ENCODE data around the gene BEND5.

Gene BEND5

DNA sequence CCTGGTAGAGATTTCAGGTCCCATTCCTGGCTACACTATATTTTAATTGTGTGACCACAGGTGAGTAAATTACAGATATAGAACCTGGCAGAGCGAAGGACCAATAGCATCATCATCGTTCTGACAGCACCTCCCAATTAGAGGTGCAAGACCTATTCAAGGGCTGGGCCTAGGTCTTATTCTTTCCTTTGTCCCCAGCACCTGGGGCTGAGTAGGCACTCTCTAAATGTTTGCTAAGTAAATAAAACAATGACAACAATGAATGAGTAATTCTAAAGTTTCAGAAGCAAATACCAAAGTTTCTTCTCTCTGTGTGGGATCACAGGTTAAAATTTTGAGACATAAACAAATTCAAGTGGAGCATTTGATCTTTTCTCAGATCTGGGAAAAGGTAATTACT lies 32.7 kb downstream of the BEND5 start:
- no peaks in the 10 kb centered on the region for H3K4me1 ChIP-seq (ENCODE audit: control insufficient read depth, insufficient read depth, low read length)
- no peaks in the 10 kb centered on the region for H3K27me3 ChIP-seq (ENCODE audit: control insufficient read depth, insufficient read depth, low read length)
- no peaks in the 10 kb centered on the region for H3K9me3 ChIP-seq (ENCODE audit: control insufficient read depth, insufficient read depth, low read length)
- no peak overlapping the region for H3K4me3 ChIP-seq (ENCODE audit: low read length)
- DNase-seq (ENCODE audit: low read depth, low spot score): no peak
- WGBS (ENCODE audit: insufficient coverage, insufficient read length): no CpG with 5 or more reads among the region's 2 CpGs
- no peaks in the 10 kb centered on the region for H3K36me3 ChIP-seq (ENCODE audit: control insufficient read depth, insufficient read depth, low read length)
- H3K27ac ChIP-seq (ENCODE audit: low read length): no peak overlapping the region

GRCh38 chr1:48743480-48743879 lies 33.2 kb downstream of the BEND5 start:
- H3K9me3 ChIP-seq (ENCODE audit: control insufficient read depth, insufficient read depth, low read length): no peaks in the 10 kb centered on the region
- no peaks in the 10 kb centered on the region for H3K36me3 ChIP-seq (ENCODE audit: control insufficient read depth, insufficient read depth, low read length)

GRCh38 chr1:48741380-48741779 lies 35.3 kb downstream of the BEND5 start:
- Histone ChIP-seq H3K4me1 (ENCODE audit: control insufficient read depth, insufficient read depth, low read length) (no peaks in the 10 kb centered on the region), H3K9me3 (ENCODE audit: control insufficient read depth, insufficient read depth, low read length) (no peaks in the 10 kb centered on the region), H3K27me3 (ENCODE audit: control insufficient read depth, insufficient read depth, low read length) (no peaks in the 10 kb centered on the region), H3K27ac (ENCODE audit: low read length) (no peak overlapping the region), H3K36me3 (ENCODE audit: control insufficient read depth, insufficient read depth, low read length) (no peaks in the 10 kb centered on the region), H3K4me3 (ENCODE audit: low read length) (no peak overlapping the region)
- whole genome bisulfite sequencing (ENCODE audit: insufficient coverage, insufficient read length): no CpG with 5 or more reads among the region's 7 CpGs
- DNase-seq (ENCODE audit: low read depth, low spot score): no peak

More at GRCh38 chr1:48743480-48743879, 33.2 kb downstream of the BEND5 start:
- Histone ChIP-seq H3K27ac (ENCODE audit: low read length) (no peak overlapping the region), H3K27me3 (ENCODE audit: control insufficient read depth, insufficient read depth, low read length) (no peaks in the 10 kb centered on the region), H3K4me1 (ENCODE audit: control insufficient read depth, insufficient read depth, low read length) (no peaks in the 10 kb centered on the region), H3K4me3 (ENCODE audit: low read length) (no peak overlapping the region)
- DNase-seq (ENCODE audit: low read depth, low spot score): no peak

- no CpG with 5 or more reads among the region's 3 CpGs for WGBS (ENCODE audit: insufficient coverage, insufficient read length)
- no peaks in the 10 kb centered on the region for H3K36me3 ChIP-seq (ENCODE audit: control insufficient read depth, insufficient read depth, low read length)
Measured at GRCh38 chr1:48740621-48741020, 36.1 kb downstream of the BEND5 start.

DNA sequence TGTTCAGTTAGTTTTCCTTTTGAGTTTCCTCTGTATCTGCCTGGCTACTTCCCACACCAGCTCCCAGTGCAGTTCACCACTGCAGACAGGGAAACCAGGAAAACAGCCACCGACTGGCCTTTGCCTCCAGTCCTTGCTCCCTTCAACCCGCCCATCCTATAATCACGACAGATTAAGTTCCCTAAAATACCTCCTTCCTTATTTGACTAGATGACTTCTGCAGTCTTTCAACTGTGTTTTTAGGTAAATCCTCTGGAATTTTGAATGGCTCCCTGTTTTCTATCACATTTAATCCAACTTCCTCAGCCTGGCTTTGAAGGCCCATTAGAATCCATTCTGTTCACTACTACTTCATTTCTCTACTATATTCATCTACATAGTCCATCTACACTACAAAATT lies 37.6 kb downstream of the BEND5 start:
- H3K27ac ChIP-seq (ENCODE audit: low read length): no peak overlapping the region
- no peaks in the 10 kb centered on the region for H3K27me3 ChIP-seq (ENCODE audit: control insufficient read depth, insufficient read depth, low read length)
- WGBS (ENCODE audit: insufficient coverage, insufficient read length): no CpG with 5 or more reads among the region's 3 CpGs
- H3K4me3 ChIP-seq (ENCODE audit: low read length): no peak overlapping the region
- H3K36me3 ChIP-seq (ENCODE audit: control insufficient read depth, insufficient read depth, low read length): 0 out of 2 replicates have a peak, but pooled peaks cover 3% of the 10 kb centered on the region
- no peak for DNase-seq (ENCODE audit: low read depth, low spot score)
- no peaks in the 10 kb centered on the region for H3K9me3 ChIP-seq (ENCODE audit: control insufficient read depth, insufficient read depth, low read length)
- H3K4me1 ChIP-seq (ENCODE audit: control insufficient read depth, insufficient read depth, low read length): no peaks in the 10 kb centered on the region

More at GRCh38 chr1:48740621-48741020, 36.1 kb downstream of the BEND5 start:
- H3K27me3 ChIP-seq (ENCODE audit: control insufficient read depth, insufficient read depth, low read length): no peaks in the 10 kb centered on the region
- no peak overlapping the region for H3K27ac ChIP-seq (ENCODE audit: low read length)
- H3K9me3 ChIP-seq (ENCODE audit: control insufficient read depth, insufficient read depth, low read length): no peaks in the 10 kb centered on the region
- DNase-seq (ENCODE audit: low read depth, low spot score): no peak
- H3K4me1 ChIP-seq (ENCODE audit: control insufficient read depth, insufficient read depth, low read length): no peaks in the 10 kb centered on the region
- H3K4me3 ChIP-seq (ENCODE audit: low read length): no peak overlapping the region

- Histone ChIP-seq H3K27ac (ENCODE audit: low read length) (no peak overlapping the region), H3K9me3 (ENCODE audit: control insufficient read depth, insufficient read depth, low read length) (no peaks in the 10 kb centered on the region), H3K27me3 (ENCODE audit: control insufficient read depth, insufficient read depth, low read length) (no peaks in the 10 kb centered on the region), H3K36me3 (ENCODE audit: control insufficient read depth, insufficient read depth, low read length) (0 out of 2 replicates have a peak, but pooled peaks cover 3% of the 10 kb centered on the region), H3K4me1 (ENCODE audit: control insufficient read depth, insufficient read depth, low read length) (no peaks in the 10 kb centered on the region), H3K4me3 (ENCODE audit: low read length) (no peak overlapping the region)
- no peak for DNase-seq (ENCODE audit: low read depth, low spot score)
- no CpG with 5 or more reads among the region's 4 CpGs for WGBS (ENCODE audit: insufficient coverage, insufficient read length)
Measured at GRCh38 chr1:48738356-48738755, 38.3 kb downstream of the BEND5 start.

DNA sequence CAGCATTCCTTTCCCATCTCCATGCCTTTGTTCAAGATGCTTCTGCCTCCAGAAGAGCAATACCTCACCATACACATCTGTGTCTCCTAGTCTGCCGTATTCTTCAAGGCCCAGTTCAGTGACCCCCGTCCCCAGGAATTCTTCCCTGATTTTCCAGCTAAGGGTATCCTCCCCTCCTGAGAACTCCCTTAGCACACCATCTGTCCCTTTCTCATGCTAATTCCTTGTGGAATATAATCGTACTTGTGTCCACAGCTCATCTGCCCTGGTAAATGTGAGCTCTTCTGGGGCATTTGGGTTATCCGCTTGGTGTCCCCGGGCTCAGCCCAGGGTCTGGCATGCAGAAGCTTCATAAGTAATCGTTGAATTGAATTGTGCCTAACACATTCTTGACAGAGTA lies 40.9 kb downstream of the BEND5 start:
- H3K4me3 ChIP-seq (ENCODE audit: low read length): no peak overlapping the region
- H3K36me3 ChIP-seq (ENCODE audit: control insufficient read depth, insufficient read depth, low read length): 0 out of 2 replicates have a peak, but pooled peaks cover 3% of the 10 kb centered on the region
- H3K27ac ChIP-seq (ENCODE audit: low read length): no peak overlapping the region
- H3K9me3 ChIP-seq (ENCODE audit: control insufficient read depth, insufficient read depth, low read length): no peaks in the 10 kb centered on the region
- DNase-seq (ENCODE audit: low read depth, low spot score): no peak
- no peaks in the 10 kb centered on the region for H3K4me1 ChIP-seq (ENCODE audit: control insufficient read depth, insufficient read depth, low read length)
- no CpG with 5 or more reads among the region's 6 CpGs for WGBS (ENCODE audit: insufficient coverage, insufficient read length)
- H3K27me3 ChIP-seq (ENCODE audit: control insufficient read depth, insufficient read depth, low read length): no peaks in the 10 kb centered on the region

DNA sequence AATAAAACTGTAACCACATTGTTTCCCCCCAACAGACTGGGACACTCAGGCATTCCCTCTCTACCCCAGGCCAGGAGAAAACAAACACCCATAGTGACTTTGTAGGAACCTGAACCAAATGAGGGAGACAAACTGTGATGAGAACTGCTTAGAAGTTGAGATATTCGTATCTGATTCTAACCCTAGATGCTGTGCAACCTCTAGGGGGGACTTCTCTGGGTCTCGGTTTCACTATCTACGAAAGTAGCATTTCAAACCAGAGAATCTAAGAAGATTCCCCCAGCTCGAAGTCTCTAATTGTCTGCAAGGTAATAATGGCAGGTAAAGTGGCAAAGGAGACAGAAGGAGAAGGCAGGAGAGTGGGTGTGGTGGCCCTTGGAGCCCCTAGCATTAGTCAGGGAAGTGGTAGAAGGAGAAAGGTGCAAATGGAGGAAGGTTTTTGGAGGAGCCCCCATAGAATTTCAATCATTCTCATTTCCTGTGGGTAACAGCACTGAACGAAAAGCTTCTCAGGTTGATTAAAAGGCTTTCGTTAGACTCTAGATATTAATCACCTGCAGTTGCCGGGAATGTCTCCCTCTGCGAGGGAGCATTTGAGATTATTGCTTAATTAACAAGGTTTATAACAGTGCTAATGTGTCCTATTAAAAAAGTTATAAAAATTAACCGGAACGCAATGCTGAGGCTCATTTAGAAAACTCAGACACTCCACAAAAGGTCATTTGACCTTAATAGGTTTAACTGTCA lies 46.4 kb downstream of the BEND5 start:
- H3K36me3 ChIP-seq (ENCODE audit: control insufficient read depth, insufficient read depth, low read length): 0 out of 2 replicates have a peak, but pooled peaks cover 3% of the 10 kb centered on the region
- no CpG with 5 or more reads among the region's 10 CpGs for WGBS (ENCODE audit: insufficient coverage, insufficient read length)
- no peaks in the 10 kb centered on the region for H3K27me3 ChIP-seq (ENCODE audit: control insufficient read depth, insufficient read depth, low read length)
- no peaks in the 10 kb centered on the region for H3K9me3 ChIP-seq (ENCODE audit: control insufficient read depth, insufficient read depth, low read length)
- H3K4me1 ChIP-seq (ENCODE audit: control insufficient read depth, insufficient read depth, low read length): no peaks in the 10 kb centered on the region
- no peak for DNase-seq (ENCODE audit: low read depth, low spot score)
- H3K4me3 ChIP-seq (ENCODE audit: low read length): no peak overlapping the region
- no peak overlapping the region for H3K27ac ChIP-seq (ENCODE audit: low read length)

DNA sequence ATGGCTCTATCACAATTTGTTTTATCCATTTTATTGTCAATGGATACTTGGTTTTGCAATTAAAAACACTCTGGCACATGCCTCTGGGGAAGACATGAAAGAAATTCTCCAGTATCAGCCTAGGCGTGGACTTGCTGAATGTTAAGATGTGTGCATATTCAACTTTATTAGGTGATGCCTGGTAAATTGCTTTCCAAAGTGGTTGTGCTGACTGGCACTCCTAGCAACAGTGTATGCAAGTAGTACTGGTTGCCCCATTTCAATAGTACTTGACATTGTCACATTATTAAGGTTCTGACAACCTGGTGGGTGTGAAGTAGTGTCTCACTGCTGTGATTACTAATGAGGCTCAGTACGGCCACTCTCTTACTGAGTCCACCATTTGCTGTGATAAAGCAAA lies 48.1 kb downstream of the BEND5 start:
- no peaks in the 10 kb centered on the region for H3K27me3 ChIP-seq (ENCODE audit: control insufficient read depth, insufficient read depth, low read length)
- WGBS (ENCODE audit: insufficient coverage, insufficient read length): no CpG with 5 or more reads among the region's 2 CpGs
- no peaks in the 10 kb centered on the region for H3K36me3 ChIP-seq (ENCODE audit: control insufficient read depth, insufficient read depth, low read length)
- no peak overlapping the region for H3K4me3 ChIP-seq (ENCODE audit: low read length)
- DNase-seq (ENCODE audit: low read depth, low spot score): no peak
- no peaks in the 10 kb centered on the region for H3K4me1 ChIP-seq (ENCODE audit: control insufficient read depth, insufficient read depth, low read length)
- no peak overlapping the region for H3K27ac ChIP-seq (ENCODE audit: low read length)
- H3K9me3 ChIP-seq (ENCODE audit: control insufficient read depth, insufficient read depth, low read length): no peaks in the 10 kb centered on the region

DNA sequence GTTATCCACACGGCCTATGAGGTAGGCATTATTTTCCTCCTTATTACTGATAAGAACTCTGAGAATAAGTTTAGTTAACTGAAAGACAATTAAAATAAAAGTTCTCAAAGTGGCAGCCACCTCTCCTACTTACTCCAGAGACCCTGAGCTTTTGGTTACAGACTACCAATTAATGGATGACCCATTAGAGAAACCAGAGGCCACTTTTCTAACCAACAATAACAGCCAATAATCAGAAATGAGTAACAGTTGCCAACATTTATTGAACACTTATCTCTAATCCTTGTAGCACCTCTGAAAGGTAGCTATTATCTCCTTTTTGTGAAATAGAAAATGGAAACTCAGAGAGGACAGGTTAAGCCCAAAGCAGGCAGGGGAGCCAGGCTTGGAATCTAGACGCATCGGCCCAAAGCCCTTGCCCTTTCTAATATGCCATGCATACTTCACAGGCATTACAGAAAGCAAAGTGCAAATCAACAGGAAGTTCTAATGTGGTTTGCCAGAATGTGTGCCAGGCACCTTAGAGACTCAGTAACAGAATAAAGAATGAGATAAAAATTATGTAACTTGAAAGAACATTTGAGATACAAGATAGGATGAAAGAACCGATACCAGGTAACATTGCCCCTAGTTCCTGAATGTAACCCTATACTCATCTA lies 50.0 kb downstream of the BEND5 start:
- DNase-seq (ENCODE audit: low read depth, low spot score): no peak
- no CpG with 5 or more reads among the region's 4 CpGs for WGBS (ENCODE audit: insufficient coverage, insufficient read length)
- Histone ChIP-seq H3K4me3 (ENCODE audit: low read length) (no peak overlapping the region), H3K27me3 (ENCODE audit: control insufficient read depth, insufficient read depth, low read length) (no peaks in the 10 kb centered on the region), H3K9me3 (ENCODE audit: control insufficient read depth, insufficient read depth, low read length) (no peaks in the 10 kb centered on the region), H3K27ac (ENCODE audit: low read length) (no peak overlapping the region), H3K36me3 (ENCODE audit: control insufficient read depth, insufficient read depth, low read length) (no peaks in the 10 kb centered on the region), H3K4me1 (ENCODE audit: control insufficient read depth, insufficient read depth, low read length) (no peaks in the 10 kb centered on the region)

DNA sequence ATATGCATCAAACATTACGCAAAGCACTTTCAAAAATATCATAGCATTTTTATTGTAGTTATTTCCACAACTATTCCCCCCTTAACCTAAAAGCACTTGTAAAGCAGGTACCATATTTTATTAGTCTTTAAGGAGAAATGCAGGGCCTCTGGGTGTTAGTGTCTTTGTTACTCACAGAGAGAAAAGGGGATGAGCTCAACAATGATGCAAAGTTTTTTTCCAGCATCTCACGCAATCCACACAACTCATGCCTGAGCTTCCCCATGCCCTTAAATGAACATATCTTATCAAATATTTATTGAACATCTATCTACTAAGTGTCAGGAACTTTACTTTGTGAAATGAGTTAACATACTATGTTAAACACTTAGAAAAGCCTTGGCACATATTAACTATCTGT lies 50.6 kb downstream of the BEND5 start:
- Histone ChIP-seq H3K27ac (ENCODE audit: low read length) (no peak overlapping the region), H3K4me3 (ENCODE audit: low read length) (no peak overlapping the region), H3K27me3 (ENCODE audit: control insufficient read depth, insufficient read depth, low read length) (no peaks in the 10 kb centered on the region), H3K4me1 (ENCODE audit: control insufficient read depth, insufficient read depth, low read length) (no peaks in the 10 kb centered on the region), H3K9me3 (ENCODE audit: control insufficient read depth, insufficient read depth, low read length) (no peaks in the 10 kb centered on the region), H3K36me3 (ENCODE audit: control insufficient read depth, insufficient read depth, low read length) (no peaks in the 10 kb centered on the region)
- no peak for DNase-seq (ENCODE audit: low read depth, low spot score)
- WGBS (ENCODE audit: insufficient coverage, insufficient read length): no CpG with 5 or more reads among the region's 2 CpGs
